ENCODE results near the gene NME5.

Gene NME5

GRCh38 chr5:138139781-138140090 lies 508 bp upstream of the NME5 start:
- DNase-seq (ENCODE audit: low read depth in 2 of 2) = no peak

GRCh38 chr5:138132543-138132942 lies 6.7 kb downstream of the NME5 start:
- no peak for DNase-seq (ENCODE audit: low read depth in 2 of 2)

GRCh38 chr5:138129347-138129746 lies 9.9 kb downstream of the NME5 start:
- no peak for DNase-seq (ENCODE audit: low read depth in 2 of 2)

- no peak for DNase-seq (ENCODE audit: low read depth in 2 of 2)
These were observed 10.9 kb downstream of the NME5 start for GRCh38 chr5:138128334-138128733.

- DNase-seq (ENCODE audit: low read depth in 2 of 2) = no peak
These were observed 24.0 kb downstream of the NME5 start for GRCh38 chr5:138115254-138115653.

- no peak for DNase-seq (ENCODE audit: low read depth in 2 of 2)
These were observed 27.3 kb downstream of the NME5 start for GRCh38 chr5:138111937-138112336.

GRCh38 chr5:138111181-138111580 lies 28.0 kb downstream of the NME5 start:
- no peak for DNase-seq (ENCODE audit: low read depth in 2 of 2)

- no peak for DNase-seq (ENCODE audit: low read depth in 2 of 2)
These were observed 28.8 kb downstream of the NME5 start for GRCh38 chr5:138110266-138110963.

- DNase-seq (ENCODE audit: low read depth in 2 of 2) = no peak
These were observed 29.6 kb downstream of the NME5 start for GRCh38 chr5:138109463-138110265.

GRCh38 chr5:138107213-138107612 lies 32.0 kb downstream of the NME5 start:
- DNase-seq (ENCODE audit: low read depth in 2 of 2) = no peak

GRCh38 chr5:138105709-138106108 lies 33.5 kb downstream of the NME5 start:
- DNase-seq (ENCODE audit: low read depth in 2 of 2) = no peak

- DNase-seq (ENCODE audit: low read depth in 2 of 2) = no peak
These were observed 36.0 kb downstream of the NME5 start for GRCh38 chr5:138103319-138103637.

- no peak for DNase-seq (ENCODE audit: low read depth in 2 of 2)
These were observed 36.5 kb downstream of the NME5 start for GRCh38 chr5:138102454-138103318.

- DNase-seq (ENCODE audit: low read depth in 2 of 2) = no peak
These were observed 42.0 kb downstream of the NME5 start for GRCh38 chr5:138096997-138097828.

- DNase-seq (ENCODE audit: low read depth in 2 of 2) = no peak
These were observed 42.9 kb downstream of the NME5 start for GRCh38 chr5:138096363-138096762.

GRCh38 chr5:138095100-138095907 lies 43.9 kb downstream of the NME5 start:
- no peak for DNase-seq (ENCODE audit: low read depth in 2 of 2)

GRCh38 chr5:138093036-138093435 lies 46.2 kb downstream of the NME5 start:
- no peak for DNase-seq (ENCODE audit: low read depth in 2 of 2)

- DNase-seq (ENCODE audit: low read depth in 2 of 2) = no peak
These were observed 46.9 kb downstream of the NME5 start for GRCh38 chr5:138092301-138092700.

- DNase-seq (ENCODE audit: low read depth in 2 of 2) = no peak
These were observed 47.5 kb downstream of the NME5 start for GRCh38 chr5:138091685-138092084.

- DNase-seq (ENCODE audit: low read depth in 2 of 2) = no peak
These were observed 55.5 kb downstream of the NME5 start, which contains the start of gene WNT8A for GRCh38 chr5:138083702-138084101. Gene WNT8A (plus strand): TSS chr5:138084033. CDS start chr5:138084128, 95 bp downstream.

- DNase-seq (ENCODE audit: low read depth in 2 of 2) = no peak
These were observed 57.2 kb downstream of the NME5 start for GRCh38 chr5:138082033-138082432.
